HG02852 (cell line): ENCODE results near the gene LSR.
"Not testable (repeated sequence)": the region's sequence is repeated elsewhere in the genome, so short reads cannot be mapped to it uniquely, and the experiment has no call there.

ENCODE experiments used
- ATAC-seq: cut with Tn5 transposase; IDR thresholded peaks from one replicate; pipeline ENCODE4 v1.9.1; 2021; ENCODE audit warnings: mild to moderate bottlenecking, moderate library complexity; ENCODE audit not compliant: unreplicated experiment

The LSR gene

DNA sequence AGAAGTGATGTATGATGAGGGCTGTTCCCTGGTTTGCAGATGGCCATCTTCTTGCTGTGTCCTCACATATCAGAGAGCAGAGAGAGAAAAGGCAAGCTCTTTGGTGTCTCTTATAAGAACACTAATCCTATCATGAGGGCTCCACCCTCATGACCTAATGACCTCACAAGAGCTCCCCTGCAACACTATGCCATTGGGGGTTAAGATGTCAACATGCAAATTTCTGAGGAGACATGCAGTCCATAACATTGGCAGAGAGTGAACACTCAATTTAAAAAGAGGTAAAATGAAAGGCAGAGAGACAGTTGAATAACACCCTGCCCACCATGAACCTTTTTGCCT lies 31.2 kb upstream of the LSR start:
- ATAC-seq, result no peak

DNA sequence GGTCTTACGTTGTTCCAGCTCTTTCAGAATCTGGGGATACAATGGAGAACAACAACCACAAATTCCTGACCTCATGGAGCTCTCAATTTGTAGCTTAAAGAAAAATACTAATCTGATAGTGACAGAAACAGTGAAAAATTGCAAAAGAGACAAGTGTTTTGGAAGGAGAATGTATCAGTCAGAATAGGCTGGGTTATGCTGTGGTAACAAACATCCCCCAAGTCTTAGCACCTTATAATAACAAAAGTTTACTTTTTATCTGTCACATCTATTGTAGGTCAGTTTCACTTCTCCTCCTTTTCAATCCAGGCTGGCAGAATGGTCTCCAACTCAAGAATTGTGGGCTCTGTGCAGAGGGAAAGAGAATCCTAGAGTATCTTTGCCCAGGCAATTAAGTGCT lies 29.8 kb upstream of the LSR start:
- no peak for ATAC-seq

DNA sequence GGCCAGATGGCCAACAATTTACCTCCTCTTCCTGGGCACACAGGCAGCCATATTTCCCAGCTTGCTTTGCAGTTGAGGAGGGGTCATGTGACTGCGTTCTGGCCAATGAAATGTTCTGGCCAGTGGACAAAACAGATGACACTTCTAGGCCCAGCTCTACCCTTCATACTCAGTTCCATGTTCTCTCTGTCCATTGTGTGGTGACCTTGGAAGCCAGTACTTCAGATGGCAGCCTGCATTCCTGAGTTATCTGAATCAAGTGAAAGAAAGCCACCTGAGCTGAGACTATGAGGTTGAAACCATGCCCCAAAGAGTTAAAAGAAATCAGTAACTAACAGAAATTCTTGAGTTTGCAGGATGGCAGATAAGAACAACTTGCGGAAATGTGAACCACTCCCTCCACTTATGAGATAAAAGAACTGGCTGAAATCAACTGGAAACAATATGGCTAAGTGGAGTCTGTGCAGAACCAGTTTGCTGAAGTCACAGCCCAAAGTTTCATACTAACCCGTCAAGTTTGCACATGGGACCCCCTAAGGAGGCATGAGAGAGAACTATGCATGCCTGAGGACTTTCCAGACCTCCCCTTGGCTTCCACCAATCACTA lies 28.4 kb upstream of the LSR start:
- no peak for ATAC-seq

DNA sequence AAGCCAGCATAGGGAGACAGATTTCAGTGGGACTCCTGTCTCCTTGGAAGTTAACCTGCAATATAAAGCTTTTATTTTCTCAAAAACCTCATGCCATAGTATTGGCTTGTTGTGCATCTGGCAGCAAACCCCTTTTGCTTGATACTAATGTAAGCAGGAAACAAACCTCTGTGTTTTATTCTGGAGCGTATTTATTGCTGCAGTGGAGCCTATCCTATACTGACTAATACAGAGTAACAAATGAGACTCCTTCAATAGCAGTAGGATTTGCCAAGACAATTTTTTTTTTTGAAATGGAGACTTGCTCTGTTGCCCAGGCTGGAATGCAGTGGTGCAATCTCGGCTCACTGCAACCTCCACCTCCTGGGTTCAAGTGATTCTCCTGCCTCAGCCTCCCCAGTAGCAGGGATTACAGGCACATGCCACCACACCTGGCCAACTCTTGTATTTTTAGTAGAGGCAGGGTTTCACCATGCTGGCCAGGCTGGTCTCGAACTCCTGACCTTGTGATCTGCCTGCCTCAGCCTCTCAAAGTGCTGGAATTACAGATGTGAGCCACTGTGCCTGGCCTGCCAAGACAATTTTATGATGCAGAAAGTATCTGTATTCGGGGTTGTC lies 27.7 kb upstream of the LSR start:
- ATAC-seq, result not testable (repeated sequence)

DNA sequence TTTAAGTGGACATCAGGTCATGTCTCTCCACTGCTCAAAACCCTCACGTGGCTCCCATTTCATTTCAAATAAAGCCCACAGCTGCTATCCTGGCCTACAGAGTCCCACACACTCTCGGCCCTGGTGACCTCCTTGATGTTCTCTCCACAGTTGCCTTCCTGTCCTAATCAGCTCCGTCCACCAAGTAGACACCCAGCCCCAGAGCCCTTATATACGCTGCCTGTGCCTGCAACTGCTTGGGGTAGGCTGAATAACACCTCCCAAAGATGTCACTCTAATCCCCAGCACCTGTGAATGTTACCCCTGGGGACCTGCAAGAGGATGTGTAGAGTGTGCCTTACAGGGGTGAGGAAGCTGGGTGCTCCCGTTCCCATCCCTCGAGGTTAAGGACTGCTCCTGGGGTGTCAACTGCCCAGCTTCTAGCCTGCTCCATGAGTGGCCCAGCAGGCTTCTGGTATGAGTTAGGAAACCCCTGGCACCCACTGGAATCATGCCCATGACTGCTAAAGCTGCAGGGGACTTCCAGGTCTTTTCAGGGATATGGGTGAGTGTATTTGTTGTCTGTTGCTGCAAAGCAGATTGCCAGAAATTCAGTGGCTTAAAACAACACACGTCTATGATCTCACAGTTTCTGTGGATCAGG lies 26.3 kb upstream of the LSR start:
- no peak for ATAC-seq

DNA sequence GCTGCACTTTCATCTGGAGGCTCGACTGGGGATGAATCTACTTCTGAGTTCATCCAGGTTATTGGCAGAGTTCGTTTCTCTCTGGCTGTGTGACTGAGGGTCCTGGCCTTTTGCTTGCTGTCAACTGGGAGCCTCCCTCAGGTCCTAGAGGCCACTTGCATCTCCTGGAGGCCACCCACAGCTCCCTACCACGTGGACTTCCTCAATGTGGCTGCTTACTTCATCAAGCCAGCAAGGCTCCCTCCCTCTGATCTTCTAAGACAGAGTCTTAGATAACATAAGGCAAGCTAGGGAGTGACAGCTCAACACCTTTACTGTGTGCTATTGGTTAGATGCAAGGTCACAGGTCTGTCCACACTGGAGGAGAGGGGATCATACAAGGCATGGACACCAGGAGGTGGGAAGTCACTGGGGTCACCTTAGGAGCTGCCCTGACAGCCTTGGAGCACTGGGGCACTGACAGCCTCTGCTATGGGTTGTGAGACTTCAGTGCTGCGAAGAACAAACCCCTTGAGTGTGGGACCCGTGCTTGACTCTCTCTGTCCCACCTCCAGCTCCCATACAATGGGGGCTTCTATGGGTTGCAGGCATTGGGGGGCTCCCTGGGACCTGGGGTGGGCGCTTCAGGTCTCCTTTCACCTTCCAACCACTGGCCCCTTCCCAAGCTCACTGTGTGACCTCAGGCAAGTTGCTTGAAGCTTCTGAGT lies 25.6 kb upstream of the LSR start:
- ATAC-seq, result no peak

DNA sequence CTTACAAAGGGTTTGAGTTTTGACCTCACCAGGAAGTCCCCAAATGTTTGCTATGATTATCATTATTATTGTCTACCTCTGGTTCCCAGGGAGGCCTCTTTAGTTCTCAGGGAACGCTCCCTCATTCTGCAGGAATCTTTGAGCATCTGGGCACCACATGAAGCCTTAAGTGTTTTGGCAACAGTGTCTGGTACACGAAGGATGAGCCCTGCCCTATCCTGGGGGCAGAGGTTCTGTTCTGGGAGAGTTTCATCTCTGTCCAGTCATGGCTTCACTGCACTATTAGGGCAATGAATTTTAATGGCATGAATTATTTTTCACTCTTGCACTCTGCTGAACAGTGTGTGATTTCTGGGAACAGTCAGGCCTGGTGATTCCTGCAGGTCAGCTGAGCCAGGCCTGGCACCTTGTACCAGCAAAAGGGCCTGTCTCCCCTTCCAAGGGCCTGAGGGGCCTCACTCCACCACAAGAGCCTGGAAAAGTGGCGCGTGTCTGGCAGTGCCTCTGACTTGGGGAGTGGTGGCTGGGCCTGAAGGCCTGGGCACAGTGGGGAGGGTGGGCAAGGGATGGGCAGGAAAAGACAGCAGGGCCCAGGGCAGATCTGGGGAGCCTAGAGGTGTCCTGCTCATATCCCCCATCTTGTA lies 24.8 kb upstream of the LSR start:
- ATAC-seq, result no peak

DNA sequence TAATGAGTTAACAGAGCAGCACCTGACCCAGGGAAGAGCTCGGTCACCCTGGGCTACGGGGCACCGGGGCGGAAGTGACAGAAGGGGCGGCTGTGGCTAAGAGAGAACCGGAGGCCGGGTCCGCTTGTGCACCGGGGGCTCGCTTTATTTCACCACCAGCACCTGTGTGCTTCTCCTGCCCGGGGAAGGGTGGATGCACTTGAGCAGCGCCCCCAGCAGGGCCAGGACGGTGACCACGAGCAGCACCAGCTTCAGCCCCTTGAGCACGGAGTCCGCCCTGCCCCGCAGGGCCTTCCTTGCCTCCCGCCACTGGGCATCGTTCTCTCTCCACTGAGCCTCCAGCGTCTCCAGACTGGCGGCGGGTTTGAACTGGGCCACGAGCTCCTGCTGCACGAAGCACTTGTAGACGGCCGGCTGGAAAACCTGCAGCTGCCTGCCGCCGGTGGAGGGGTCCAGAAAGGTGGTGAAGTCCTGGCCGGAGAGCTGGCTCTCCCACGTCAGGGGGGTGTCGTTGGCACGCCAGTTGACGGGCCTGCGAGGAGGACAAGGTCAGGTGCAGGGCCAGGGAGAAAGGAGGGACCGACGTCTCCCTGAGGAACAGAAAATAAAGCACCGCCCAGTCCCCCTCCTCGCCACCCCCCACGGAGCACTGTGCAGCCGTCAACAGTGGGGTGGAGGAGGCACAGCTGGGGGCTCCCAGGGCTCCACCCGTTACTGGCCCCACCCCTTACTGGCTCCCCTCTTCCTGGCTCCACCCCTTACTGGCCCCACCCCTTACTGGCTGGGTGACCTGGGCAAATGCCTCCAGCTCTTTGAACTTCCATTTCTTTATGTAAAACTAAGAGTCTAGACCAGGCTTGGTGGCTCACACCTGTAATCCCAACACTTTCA lies 23.9 kb upstream of the LSR start:
- no peak for ATAC-seq

DNA sequence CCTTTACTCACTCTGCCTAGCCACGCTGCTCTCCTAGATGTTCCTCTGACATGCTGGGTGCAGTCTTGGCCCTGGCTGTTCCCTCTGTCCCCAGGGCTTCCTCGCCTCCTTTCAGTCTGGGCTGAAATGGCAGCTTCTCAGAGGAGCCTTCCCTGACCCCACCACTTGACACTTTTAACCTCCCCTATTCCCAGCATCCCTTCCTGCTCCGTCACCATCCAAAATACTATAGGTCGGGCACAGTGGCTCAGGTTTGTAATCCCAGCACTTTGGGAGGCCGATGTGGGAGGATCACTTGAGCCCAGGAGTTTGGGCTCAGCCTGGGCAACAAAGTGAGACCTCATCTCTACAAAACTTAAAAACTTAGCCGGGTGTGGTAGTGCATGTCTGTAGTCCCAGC lies 22.9 kb upstream of the LSR start:
- ATAC-seq, result no peak

DNA sequence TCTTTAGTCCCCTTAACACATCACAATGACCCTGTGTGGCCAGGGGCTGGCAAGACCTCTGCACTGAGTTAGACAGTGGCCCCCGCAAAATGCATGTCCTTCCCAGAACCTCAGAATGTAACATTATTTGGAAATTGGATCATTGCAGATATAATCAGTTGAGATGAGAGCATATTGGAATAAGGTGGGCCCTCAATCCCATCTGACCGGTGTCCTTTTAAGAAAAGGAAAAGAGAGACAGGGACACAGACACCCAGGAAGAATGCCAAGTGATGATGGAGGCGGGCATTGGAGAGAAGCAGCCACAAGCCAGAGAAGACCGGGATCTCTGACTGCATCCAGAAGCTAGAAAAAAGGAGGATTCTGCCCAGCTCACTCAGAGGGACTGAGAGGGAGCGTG lies 22.1 kb upstream of the LSR start:
- ATAC-seq, result no peak

DNA sequence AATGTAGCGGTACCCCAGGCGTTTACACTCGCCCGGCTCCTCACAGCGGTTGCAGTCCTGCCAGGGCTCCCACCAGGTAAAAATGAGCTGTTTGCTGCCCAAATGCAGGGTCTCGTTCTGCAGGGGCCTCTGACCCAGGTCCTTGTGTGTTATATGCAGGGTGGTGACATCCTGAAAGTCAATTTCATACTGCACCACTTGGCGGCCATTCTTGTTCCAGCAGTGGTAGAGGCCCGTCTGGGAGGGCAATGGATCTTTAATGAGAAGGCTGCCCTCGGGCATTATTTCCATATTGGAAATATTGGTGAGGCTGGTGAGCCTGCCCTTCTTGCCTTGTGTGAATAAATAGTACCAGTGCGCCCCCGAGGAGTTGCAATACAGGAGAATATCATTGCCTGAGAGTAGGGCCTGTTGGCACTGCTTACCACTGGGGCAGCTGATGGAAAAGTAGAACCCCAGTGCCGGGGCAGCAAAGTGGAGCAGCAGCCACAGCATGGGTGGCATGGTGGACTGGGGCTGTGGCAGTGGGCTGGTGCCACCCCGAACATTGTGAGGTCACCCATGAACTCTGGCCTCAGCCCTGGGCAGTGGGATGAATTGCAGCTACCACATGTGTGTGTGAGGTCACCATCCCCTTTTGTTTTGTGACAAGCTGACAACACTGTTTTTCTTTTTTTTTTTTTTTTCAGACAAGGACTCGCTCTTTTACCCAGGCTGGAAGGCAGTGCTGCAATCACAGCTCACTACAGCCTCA lies 20.4 kb upstream of the LSR start, which contains the start of gene FAM187B:
TSS of gene FAM187B (minus strand) at position 563 of the 754 bp plus-strand sequence. CDS start at position 504, 59 bp downstream.
- no peak for ATAC-seq

DNA sequence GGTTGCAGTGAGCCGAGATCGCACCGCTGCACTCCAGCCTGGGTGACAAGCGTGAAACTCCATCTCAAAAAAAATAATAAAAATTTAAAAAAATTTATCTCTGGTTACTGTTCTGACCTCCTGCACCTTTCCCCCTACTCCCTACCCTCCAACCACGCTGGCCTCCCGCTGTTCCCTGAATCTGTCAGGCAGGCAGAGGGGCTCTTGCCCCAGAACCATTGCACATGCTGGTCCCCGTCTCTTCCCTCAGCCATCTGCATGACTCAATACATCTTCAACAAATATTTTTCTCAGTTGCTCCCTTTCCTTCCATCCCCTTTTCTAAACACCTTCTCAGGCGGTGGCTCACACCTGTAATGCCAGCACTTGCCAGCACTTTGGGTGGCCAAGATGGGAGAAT lies 19.2 kb upstream of the LSR start:
- no peak for ATAC-seq

DNA sequence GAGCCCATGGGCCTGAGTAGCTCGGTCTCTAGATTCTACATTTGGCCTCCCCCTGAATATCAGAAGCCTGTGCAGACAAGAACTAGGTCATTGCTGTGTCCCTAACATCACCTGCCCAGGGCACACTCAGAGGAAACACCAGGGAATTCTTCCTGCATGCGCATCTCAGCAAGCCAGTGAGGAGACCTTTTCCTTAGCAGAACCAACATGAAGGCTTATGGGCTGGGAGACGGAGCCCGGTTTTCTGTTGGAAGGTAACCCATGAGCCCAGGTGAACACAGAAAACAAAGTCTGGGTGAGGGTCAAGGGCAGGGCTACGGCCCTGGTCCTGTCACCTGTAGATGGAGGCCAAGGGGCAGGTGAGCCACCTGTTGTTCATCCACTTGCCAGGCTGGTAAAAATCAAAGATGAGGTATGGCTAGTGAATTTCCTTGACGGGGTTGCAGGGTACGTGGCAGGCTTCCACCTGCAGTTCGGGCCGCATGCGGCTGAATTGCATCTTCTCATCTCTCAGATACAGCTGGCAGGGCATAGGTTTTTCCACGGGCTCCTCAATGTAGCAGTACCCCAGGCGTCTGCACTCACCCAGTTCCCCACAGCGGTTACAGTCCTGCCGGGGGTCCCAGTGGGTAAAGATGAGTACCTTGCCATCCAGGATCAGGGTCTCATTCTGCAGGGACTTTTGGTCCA lies 16.7 kb upstream of the LSR start:
- no peak for ATAC-seq

DNA sequence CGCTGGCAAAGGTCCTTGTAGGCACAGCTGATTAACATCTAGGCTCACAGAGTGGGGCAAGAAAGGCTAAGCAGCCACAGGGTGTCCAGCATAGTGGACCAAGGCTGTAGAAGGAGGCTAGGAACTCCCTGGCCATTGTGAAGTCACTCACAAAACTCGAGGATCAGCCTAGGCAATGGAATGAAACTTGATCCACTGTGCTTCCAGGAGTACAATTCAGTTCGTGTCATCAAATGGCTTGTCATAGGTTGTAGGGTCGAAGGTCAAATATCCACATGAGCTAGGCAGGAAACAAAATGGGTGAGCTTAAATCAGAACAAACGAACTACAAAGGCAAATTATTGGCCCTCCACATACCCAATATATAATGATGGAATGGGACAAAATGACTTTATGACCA lies 15.9 kb upstream of the LSR start:
- ATAC-seq, result no peak

DNA sequence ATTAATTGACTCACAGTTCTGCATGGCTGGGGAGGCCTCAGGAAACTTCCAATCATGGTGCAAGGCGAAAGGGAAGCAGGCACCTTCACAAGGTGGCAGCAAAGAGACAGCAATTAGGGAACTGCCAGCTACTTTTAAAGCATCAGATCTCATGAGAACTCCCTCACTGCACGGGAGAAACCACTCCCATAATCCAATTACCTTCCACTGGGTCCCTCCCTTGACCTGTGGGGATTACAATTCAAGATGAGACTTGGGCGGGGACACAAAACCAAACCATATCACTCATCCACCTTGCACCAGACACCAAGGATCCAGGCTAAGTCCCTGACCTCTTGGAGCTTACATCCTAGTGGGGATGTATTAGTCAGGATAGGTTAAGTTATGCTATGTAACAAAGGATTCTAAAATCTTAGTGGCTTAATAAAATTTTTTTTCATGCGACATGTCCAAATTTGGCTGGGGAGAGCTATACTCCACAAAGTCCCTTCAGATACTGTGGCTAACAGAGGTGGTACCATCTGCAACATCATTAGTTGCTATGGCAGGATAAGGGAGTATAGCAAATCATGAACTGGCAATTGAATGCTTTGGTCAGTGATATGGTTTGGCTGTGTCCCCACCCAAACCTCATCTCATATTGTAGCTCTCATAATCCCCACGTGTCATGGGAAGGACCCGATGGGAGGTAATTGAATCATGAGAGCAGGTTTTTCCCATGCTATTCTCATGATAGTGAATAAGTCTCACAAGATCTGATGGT lies 12.0 kb upstream of the LSR start:
- no peak for ATAC-seq

DNA sequence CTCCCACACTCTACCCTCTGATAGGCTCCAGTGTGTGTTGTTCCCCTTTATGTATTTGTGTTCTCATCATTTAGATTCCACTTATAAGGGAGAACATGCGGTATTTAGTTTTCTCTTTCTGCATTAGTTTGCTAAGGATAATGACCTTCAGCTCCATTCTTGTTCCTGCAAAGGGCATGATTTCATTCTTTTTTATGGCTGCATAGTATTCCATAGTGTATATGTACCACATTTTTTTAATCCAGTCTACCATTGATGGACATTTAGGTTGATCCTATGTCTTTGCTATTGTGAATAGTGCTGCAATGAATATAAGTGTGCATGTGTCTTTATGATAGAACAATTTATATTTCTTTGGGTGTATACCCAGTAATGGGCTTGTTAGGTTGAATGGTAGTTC lies 9.2 kb upstream of the LSR start:
- not testable (repeated sequence) for ATAC-seq

DNA sequence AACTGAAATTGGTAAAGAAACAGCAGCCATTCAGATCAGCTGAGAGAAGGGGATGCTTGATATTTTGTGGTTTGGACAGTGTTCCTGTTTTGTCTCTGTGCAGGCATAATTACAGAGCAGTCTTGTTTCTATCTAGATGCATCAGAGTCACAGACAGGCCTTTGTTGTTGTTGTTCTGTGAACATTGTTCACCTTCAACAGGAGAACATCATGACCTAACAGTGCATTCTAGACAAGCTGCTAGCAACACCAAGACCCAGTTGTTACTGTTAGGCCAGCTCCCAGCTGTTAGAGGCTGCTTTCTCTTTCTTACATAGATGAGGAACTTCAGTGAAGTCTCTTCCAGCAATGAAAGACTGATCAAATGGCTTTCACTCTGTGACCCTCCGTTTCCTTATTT lies 8.5 kb upstream of the LSR start:
- ATAC-seq, result no peak

DNA sequence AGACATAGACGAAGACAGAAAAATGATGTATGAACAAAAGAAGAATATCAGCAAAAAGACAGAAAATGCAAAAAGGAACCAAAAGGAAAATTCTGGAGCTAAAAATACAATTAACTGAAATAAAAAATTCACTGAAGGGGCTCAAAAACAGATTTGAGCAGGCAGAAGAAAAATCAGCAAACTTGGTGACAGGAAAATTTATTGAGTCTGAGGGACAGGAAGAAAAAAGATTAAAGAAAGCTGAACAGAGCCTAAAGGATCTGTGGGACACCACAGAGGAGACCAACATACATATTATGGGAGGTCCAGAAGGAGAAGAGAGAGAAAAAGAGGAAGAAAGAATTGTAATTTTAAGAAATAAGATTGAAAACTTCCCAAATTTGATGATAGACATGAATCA lies 7.4 kb upstream of the LSR start:
- no peak for ATAC-seq
